Measurements from ENCODE around the gene DAP.

Gene DAP

DNA sequence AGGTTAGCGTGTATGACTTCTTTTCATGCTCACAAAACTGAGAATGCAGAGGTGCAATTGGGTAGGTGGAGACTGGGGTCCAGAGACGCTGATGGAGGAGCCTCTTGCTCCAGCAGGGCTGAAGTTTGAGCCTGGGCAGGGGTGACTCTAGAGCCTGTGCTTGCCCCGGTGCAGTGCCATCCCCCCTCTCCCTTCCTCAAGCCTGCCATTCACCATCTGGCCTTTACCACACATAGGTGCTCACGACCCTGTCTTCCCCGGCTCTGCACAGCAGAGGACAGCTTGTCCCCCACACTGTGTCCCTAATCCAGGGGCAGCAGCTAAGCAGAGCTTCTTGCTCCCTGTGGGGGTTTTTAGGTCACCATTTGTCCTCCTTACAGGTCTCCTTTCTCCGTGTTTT is 86.5 kb downstream of the DAP start:
- Histone ChIP-seq H3K27ac (ENCODE audit: low read depth, low read length) (no peak overlapping the region), H3K9ac (ENCODE audit: low read length) (no peak overlapping the region), H3K4me1 (ENCODE audit: control insufficient read depth, insufficient read depth, low read length) (no peaks in the 10 kb centered on the region), H3K4me3 (ENCODE audit: low read length) (no peak overlapping the region), H3K36me3 (ENCODE audit: control insufficient read depth, insufficient read depth, low read length) (peaks cover 10% of the 10 kb centered on the region), H3K27me3 (ENCODE audit: control insufficient read depth, insufficient read depth, low read length) (no peaks in the 10 kb centered on the region)

GRCh38 chr5:10674096-10674495 is 86.9 kb downstream of the DAP start:
- Histone ChIP-seq H3K27me3 (ENCODE audit: control insufficient read depth, insufficient read depth, low read length) (no peaks in the 10 kb centered on the region), H3K4me3 (ENCODE audit: low read length) (no peak overlapping the region), H3K9ac (ENCODE audit: low read length) (no peak overlapping the region), H3K27ac (ENCODE audit: low read depth, low read length) (no peak overlapping the region), H3K4me1 (ENCODE audit: control insufficient read depth, insufficient read depth, low read length) (no peaks in the 10 kb centered on the region), H3K36me3 (ENCODE audit: control insufficient read depth, insufficient read depth, low read length) (peaks cover 6% of the 10 kb centered on the region)

DNA sequence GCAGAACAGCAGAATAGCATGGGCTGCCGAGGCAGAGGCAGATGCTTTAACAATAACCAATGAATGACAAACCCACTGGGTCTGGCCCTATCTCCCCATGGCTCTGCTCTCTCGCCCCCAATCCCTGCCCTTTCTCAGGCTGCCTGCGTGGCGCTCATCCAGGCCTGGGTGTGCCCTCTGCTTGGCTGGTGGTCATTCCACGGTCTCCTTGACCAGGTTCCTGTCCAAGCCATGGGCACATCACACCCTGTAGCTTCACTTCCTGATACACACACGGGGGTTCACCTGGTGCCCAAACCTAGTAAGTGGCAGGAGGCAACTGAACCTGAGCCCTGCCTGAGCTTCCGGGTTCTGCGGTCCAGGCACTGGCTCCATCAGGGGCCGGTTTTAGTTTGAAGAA is 87.6 kb downstream of the DAP start:
- peaks cover 6% of the 10 kb centered on the region for H3K36me3 ChIP-seq (ENCODE audit: control insufficient read depth, insufficient read depth, low read length)
- no peak overlapping the region for H3K9ac ChIP-seq (ENCODE audit: low read length)
- H3K4me3 ChIP-seq (ENCODE audit: low read length): no peak overlapping the region
- no peaks in the 10 kb centered on the region for H3K27me3 ChIP-seq (ENCODE audit: control insufficient read depth, insufficient read depth, low read length)
- no peaks in the 10 kb centered on the region for H3K4me1 ChIP-seq (ENCODE audit: control insufficient read depth, insufficient read depth, low read length)
- H3K27ac ChIP-seq (ENCODE audit: low read depth, low read length): no peak overlapping the region

DNA sequence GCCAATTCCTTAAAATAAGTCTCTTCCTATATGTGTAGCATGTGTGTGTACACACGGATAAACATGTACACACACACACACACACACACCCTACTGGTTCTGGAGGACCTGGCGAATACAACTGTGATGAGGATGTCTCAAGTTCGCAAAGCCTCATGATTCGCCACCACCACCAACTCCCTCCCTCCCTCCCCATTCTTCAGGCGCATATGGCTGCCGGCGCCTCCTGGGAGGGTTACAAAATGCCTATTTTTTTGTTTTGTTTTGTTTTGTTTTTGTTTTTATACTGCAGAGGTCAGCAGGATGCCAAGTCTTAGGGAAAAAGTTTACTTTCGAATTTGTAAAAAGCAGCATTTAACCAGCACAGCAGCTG is 88.0 kb downstream of the DAP start:
- Histone ChIP-seq H3K27me3 (ENCODE audit: control insufficient read depth, insufficient read depth, low read length) (no peaks in the 10 kb centered on the region), H3K27ac (ENCODE audit: low read depth, low read length) (no peak overlapping the region), H3K4me1 (ENCODE audit: control insufficient read depth, insufficient read depth, low read length) (no peaks in the 10 kb centered on the region), H3K36me3 (ENCODE audit: control insufficient read depth, insufficient read depth, low read length) (peaks cover 6% of the 10 kb centered on the region), H3K4me3 (ENCODE audit: low read length) (no peak overlapping the region), H3K9ac (ENCODE audit: low read length) (no peak overlapping the region)

- no peak overlapping the region for H3K27ac ChIP-seq (ENCODE audit: low read depth, low read length)
- H3K36me3 ChIP-seq (ENCODE audit: control insufficient read depth, insufficient read depth, low read length): peaks cover under 1% of the 10 kb centered on the region
- H3K9ac ChIP-seq (ENCODE audit: low read length): no peak overlapping the region
- H3K27me3 ChIP-seq (ENCODE audit: control insufficient read depth, insufficient read depth, low read length): no peaks in the 10 kb centered on the region
- no peak overlapping the region for H3K4me3 ChIP-seq (ENCODE audit: low read length)
- no peaks in the 10 kb centered on the region for H3K4me1 ChIP-seq (ENCODE audit: control insufficient read depth, insufficient read depth, low read length)
These were observed 88.7 kb downstream of the DAP start for GRCh38 chr5:10672146-10673016.

DNA sequence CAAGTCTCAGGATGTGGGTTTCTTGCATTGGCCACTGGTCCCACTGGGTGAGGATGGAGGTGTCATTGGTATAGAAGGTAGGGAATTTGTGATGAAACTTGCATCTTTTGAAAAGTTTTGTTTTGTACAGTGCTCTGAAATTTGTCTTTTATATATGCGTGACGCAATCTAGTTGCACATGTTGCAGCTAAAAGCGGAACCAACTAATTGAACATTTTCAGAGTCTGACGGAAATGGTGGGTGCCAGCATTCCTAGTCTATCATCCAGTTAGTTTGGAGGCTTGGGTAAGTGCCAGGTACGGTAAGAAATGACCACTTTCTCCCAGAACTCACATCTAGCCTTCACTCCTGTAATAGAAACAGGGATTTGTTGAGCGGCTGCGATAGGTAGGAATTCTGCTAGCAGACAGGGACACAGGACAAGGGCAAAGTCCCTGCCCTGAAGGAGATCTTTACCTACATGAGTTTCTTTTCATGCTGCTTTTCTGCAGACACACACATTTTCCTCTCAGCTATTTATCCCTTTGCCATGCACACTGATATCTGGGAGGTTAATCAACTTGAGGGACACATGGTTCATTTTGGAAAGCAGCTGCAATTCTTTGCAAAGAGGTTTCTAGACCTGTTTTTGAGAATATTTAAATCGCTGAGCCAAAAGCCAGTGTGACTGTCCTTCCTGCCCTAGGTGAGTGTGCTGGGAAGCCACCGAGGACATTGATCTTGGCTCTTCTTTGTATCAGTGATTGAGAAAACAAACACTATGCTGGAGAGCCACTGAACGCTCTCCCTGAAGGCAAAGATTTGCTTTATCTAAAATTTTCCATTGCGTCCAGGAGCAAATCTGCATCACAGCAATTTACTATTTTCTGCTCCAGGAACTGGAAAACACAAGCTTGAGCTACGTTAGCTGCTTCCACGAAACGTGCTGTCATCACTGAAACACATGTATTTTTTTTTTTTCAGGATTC is 89.7 kb downstream of the DAP start:
- H3K4me1 ChIP-seq (ENCODE audit: control insufficient read depth, insufficient read depth, low read length): no peaks in the 10 kb centered on the region
- H3K27ac ChIP-seq (ENCODE audit: low read depth, low read length): no peak overlapping the region
- no peaks in the 10 kb centered on the region for H3K36me3 ChIP-seq (ENCODE audit: control insufficient read depth, insufficient read depth, low read length)
- H3K4me3 ChIP-seq (ENCODE audit: low read length): no peak overlapping the region
- H3K27me3 ChIP-seq (ENCODE audit: control insufficient read depth, insufficient read depth, low read length): no peaks in the 10 kb centered on the region
- no peak overlapping the region for H3K9ac ChIP-seq (ENCODE audit: low read length)

GRCh38 chr5:10669983-10670382 is 91.1 kb downstream of the DAP start:
- H3K4me3 ChIP-seq (ENCODE audit: low read length): no peak overlapping the region
- no peaks in the 10 kb centered on the region for H3K4me1 ChIP-seq (ENCODE audit: control insufficient read depth, insufficient read depth, low read length)
- H3K9ac ChIP-seq (ENCODE audit: low read length): no peak overlapping the region

DNA sequence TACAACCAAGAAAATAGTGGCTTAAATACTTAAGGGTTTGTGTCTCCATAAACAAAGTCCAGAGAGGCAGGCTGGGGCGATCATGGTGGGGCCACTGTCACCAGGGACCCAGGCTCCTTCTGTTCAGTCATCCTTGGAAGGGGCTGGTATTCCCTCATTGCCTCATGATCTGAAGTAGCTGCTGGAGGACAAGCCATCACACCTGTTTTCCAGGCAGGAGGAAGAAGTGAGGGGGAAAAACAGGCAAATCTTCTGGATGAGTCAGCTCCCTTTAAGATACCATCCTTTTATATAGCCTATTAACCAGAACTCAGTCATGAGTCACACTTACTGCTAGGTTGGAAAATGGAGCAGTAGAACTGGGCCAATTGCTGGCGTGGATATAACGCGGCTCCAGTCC is 92.3 kb downstream of the DAP start:
- H3K27ac ChIP-seq (ENCODE audit: low read depth, low read length): no peak overlapping the region
- H3K4me1 ChIP-seq (ENCODE audit: control insufficient read depth, insufficient read depth, low read length): peaks cover 2% of the 10 kb centered on the region
- H3K27me3 ChIP-seq (ENCODE audit: control insufficient read depth, insufficient read depth, low read length): no peaks in the 10 kb centered on the region
- no peak overlapping the region for H3K4me3 ChIP-seq (ENCODE audit: low read length)
- no peaks in the 10 kb centered on the region for H3K36me3 ChIP-seq (ENCODE audit: control insufficient read depth, insufficient read depth, low read length)
- H3K9ac ChIP-seq (ENCODE audit: low read length): no peak overlapping the region

More at GRCh38 chr5:10669983-10670382, 91.1 kb downstream of the DAP start:
- H3K36me3 ChIP-seq (ENCODE audit: control insufficient read depth, insufficient read depth, low read length): no peaks in the 10 kb centered on the region
- no peak overlapping the region for H3K27ac ChIP-seq (ENCODE audit: low read depth, low read length)
- H3K27me3 ChIP-seq (ENCODE audit: control insufficient read depth, insufficient read depth, low read length): no peaks in the 10 kb centered on the region

GRCh38 chr5:10667431-10668057 is 93.5 kb downstream of the DAP start:
- H3K36me3 ChIP-seq (ENCODE audit: control insufficient read depth, insufficient read depth, low read length): no peaks in the 10 kb centered on the region
- H3K4me3 ChIP-seq (ENCODE audit: low read length): no peak overlapping the region
- no peaks in the 10 kb centered on the region for H3K27me3 ChIP-seq (ENCODE audit: control insufficient read depth, insufficient read depth, low read length)
- H3K9ac ChIP-seq (ENCODE audit: low read length): no peak overlapping the region
- no peak overlapping the region for H3K27ac ChIP-seq (ENCODE audit: low read depth, low read length)
- peaks cover 2% of the 10 kb centered on the region for H3K4me1 ChIP-seq (ENCODE audit: control insufficient read depth, insufficient read depth, low read length)

- Histone ChIP-seq H3K27ac (ENCODE audit: low read depth, low read length) (no peak overlapping the region), H3K9ac (ENCODE audit: low read length) (no peak overlapping the region), H3K27me3 (ENCODE audit: control insufficient read depth, insufficient read depth, low read length) (no peaks in the 10 kb centered on the region), H3K4me3 (ENCODE audit: low read length) (no peak overlapping the region), H3K36me3 (ENCODE audit: control insufficient read depth, insufficient read depth, low read length) (no peaks in the 10 kb centered on the region), H3K4me1 (ENCODE audit: control insufficient read depth, insufficient read depth, low read length) (peaks cover 2% of the 10 kb centered on the region)
These were observed 94.3 kb downstream of the DAP start for GRCh38 chr5:10666531-10667299.

DNA sequence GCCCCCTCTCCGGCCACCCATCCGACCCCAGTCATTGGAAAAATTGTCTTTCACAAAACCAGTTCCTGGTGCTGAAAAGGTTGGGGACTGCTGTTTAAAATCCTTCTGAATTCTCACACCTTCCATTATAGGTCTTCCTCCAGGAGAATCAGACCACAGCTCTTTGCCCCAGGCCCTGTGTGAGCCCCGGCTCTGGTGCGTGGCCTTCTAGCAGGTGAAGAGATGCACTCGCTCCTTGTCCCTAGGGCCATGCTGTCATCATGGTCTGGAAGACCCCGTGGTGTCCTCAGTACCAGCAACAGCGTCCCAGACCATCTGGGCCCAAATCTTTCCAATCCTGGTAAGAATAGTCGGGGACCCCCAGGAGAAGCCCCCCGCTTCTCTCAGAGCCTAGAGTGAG is 95.2 kb downstream of the DAP start:
- no peak overlapping the region for H3K9ac ChIP-seq (ENCODE audit: low read length)

More for the DNA sequence above, 95.2 kb downstream of the DAP start:
- Histone ChIP-seq H3K4me3 (ENCODE audit: low read length) (no peak overlapping the region), H3K36me3 (ENCODE audit: control insufficient read depth, insufficient read depth, low read length) (no peaks in the 10 kb centered on the region), H3K27me3 (ENCODE audit: control insufficient read depth, insufficient read depth, low read length) (no peaks in the 10 kb centered on the region), H3K27ac (ENCODE audit: low read depth, low read length) (no peak overlapping the region), H3K4me1 (ENCODE audit: control insufficient read depth, insufficient read depth, low read length) (peaks cover 2% of the 10 kb centered on the region)
